Ramos (cell line): ENCODE measurements around the gene ELOVL1.

Experiments used
- in situ Hi-C: fragments of 300-500 bp; cut with MboI; formaldehyde crosslinking; loops from one replicate; pipeline ENCODE4 v1.14.3; 2022; ENCODE audit warnings: low sequenced_read_pairs; ENCODE audit not compliant: unreplicated experiment

The ELOVL1 gene

DNA sequence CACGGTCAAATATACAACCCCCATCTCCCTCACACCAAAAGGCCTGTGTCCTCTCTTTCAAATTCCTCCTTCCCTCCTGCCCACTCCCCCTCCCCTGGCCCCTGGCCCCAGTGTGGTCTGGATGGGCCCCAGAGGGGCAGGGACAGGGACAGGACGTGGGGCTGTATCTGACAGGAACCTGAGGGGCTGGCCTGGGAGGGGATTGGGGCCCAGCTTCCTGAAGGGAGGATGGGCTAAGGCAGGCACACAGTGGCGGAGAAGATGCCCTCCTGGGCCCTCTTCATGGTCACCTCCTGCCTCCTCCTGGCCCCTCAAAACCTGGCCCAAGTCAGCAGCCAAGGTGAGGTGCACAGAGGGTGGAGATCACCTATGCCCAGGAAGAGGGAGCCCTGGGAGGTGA, 30.2 kb downstream of the ELOVL1 start, which contains the start of gene MPL:
TSS of gene MPL (plus strand) at position 231 of the 400 bp plus-strand sequence. CDS start at position 262, 31 bp downstream.
- in situ Hi-C loops: no loop called here

DNA sequence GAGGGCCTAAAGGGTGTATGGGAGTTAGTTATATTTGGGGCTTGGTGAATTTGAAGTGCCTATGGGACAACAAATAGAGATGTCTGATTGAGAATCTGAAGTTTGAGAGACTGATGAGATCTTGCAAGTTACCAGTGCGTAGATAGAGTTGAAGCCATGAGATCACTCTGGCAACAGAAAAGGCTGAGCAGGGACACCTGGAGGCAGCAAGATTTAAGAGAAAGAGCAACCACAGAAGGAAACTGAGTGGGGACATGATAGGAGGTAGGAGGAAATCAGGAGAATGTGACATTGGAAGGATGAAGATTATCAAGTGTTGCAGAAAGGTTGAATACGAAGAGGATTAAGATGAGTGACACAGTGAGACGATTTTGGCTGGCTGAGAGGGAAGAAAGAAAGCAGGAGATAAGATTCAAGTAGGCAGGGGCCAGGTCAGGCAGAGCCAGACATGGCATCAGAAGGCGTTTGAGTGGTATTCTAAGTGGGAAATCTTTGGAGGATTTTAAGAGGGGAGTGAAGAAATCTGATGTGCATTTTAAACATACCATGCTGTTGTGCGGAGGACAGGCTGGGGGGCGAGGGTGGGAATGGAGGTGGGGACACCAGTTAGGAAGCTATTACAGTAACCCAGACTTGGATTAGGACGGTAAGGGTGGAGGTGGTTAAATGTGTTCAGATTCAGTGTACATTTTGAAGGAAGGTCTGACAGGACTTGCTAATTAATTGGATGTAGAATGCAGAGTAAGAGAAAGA, 33.2 kb downstream of the ELOVL1 start:
- in situ Hi-C loops: no loop called here

DNA sequence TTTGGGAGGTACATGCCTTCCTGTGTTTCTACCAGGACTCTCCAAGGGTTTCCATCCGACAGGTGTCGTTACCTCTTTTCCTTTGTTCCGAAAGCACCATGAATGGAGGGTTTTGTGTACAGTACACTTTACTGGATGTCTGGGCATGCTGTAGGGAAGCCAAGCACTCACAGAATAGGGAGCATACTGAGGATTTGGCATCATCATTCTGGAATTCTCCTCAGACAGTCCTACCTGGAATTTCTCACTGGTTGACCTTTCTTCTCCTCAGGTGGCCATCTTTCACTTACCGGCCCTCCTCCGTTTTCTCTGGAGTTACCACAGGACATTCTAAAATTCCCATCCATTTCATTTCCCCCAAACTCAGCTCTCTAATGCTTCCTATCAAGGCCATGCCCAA, 36.1 kb downstream of the ELOVL1 start:
- in situ Hi-C loops: no loop called here

DNA sequence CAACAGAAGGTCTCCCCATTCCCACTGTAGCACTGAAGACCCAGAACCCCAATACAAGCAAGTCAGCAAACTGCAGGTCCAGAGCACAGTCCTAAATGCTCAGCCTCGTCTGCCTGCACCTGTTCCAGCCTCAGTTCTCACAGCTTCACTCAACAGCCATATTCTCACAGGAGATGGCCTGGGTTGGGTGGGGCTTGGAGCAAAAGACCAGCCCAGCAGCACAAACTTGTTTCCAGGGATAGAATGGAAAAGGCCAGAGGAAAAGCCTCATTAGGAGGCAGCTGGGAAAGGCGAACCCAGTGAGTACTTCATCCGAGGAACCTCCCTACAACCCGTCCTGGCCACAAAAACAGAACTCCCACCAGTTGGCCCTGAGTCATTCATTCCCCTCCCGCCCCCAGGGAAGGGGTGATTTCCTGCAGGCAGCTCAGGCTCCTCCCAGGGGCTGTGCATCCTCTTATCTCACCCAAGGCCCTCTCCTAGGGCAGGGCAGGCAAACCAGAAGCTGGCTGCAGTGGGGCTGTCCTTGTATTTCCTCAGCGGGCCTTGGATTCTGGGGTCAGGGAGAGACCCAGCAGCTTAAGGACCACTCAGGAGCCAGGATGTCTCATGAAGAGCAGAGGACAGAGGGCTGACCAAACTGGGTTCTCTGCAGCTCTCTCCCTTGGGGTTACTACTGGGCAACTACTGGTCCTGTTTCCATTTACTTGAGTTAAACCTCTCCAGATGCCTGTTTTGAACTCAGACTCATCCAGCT, 37.6 kb downstream of the ELOVL1 start:
- in situ Hi-C loops: no loop called here

DNA sequence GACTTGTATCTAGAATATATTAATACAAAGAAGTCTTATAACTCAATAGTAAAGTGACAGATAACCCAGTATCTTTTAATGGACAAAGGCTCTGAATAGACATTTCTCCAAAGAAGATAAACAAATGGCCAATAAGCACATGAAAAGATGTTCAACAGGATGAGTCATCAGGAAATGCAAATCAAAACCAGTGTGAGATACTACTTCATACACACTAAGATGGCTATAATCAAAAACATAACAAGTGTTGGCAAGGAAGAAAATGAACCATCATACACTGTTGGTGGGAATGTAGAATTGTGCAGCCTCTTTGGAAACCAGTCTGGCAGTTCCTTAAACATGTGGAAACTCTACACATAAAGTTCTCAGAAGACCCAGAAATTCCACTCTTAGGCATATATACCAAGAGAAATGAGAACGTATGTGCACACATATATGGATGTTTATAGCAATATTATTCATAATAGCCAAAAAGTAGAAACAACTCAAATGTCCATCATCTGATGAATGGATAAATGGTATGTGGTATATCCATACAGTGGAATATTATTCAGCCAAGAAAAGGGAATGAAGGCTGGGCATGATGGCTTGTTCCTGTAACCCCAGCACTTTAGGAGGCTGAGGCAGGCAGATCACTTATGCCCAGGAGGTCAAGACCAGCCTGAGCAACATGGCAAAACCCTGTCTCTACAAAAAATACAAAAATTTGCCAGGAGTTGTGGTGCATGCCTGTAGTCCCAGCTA, 40.1 kb downstream of the ELOVL1 start:
- in situ Hi-C loops: no loop called here

DNA sequence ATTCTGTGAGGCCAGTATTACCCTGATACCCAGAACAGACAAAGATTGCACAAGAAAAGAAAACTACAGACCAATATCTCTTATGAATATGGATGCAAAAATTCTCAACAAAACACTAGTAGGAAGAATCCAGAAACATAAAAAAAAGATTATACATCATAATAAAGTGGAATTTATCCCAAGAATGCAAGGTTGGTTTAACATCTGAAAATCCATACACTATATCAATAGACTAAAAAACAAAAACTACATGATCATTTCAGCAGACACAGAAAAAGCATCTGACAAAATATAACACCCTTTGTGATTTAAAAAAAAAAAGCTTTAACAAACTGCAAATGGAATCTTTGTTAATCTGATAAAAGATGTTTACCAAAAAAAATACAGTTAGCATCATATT, 42.4 kb downstream of the ELOVL1 start:
- in situ Hi-C loops: no loop called here

DNA sequence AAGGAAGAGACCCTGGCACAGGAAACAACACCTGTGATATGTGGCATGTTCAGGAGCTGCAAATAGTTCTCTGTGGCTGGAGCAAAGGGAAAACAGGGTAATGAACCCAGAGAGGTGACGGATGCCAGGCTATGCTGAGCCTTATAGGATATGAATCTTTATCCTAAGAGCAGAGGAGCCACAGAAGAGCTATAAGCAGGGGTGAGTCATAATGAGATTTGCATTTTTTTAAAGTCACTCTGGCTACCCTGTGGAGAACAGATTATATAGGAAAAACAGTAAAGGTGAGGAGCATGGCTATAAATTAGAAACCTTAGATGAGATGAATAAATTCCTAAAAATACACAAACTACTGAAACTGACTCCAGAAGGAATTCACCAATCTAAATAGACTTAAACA, 43.0 kb downstream of the ELOVL1 start:
- in situ Hi-C loops: no loop called here

DNA sequence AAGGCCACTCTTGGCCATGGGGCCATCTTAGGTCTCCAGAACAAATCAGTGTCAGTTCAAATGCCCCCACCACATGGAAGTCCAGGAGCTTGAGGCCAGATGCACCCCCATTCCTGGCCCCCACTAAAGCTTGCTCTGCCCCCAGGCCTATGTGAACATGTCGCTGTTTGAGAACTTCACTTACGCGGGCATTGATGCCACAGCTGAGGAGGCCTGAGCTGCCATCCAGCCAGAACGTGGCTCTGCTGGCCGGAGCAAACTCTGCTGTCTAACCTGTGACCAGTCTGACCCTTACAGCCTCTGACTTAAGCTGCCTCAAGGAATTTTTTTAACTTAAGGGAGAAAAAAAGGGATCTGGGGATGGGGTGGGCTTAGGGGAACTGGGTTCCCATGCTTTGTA, 45.3 kb downstream of the ELOVL1 start:
- in situ Hi-C loops: no loop called here

DNA sequence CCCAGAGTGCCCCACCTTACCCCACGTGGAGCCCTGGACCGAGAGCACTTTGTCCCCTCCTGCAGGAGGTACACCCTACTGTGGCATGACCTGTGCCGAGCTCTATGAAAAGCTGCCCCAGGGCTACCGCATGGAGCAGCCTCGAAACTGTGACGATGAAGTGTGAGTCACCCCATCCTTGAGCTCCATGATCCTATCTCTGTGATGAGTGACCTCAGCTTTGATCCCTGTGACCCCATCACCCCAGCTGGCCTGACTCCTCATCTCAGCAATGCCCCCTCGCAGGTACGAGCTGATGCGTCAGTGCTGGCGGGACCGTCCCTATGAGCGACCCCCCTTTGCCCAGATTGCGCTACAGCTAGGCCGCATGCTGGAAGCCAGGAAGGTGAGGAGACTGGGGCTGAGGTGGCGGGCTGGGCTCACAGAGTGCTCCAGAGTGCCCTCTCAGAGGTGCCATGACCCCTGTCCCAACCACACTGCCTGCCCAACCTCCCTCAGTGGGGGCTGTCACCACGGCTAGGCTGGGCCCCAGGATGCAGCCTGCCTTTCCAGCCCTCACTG, 46.4 kb downstream of the ELOVL1 start:
- in situ Hi-C loops: no loop called here

DNA sequence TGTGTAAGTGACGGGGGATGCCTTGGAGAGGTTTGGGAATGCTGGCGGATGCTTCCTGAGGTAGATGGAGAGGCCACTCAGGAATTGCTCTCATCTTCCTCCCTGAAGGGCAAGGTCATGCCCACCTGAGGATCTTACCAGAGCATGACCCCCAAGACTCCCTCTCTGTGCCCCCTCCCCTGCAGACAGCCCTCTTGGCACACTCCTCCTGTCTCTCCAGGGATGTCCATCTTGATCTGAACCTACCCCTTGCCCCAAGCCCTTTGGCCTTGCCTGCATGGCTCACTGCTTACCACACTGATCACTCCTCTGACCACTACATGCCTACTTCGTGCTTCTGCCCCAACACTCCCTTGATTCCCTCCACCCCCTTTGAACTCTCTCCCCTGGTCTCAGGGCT, 48.0 kb downstream of the ELOVL1 start:
- in situ Hi-C loops: no loop called here

DNA sequence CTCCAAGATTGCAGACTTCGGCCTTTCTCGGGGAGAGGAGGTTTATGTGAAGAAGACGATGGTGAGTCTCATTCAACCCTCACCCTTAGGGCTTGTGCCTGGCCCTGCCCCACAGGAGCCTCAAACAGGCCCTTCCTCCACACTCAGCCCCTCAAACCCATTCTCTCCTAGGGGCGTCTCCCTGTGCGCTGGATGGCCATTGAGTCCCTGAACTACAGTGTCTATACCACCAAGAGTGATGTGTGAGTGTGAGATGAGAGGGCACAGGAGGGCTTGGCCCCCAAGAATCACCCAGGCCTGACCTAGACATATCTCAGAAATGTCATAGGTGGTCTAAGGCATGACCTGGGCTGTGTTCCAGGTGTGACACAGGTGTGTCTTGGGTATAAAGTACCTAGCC, 48.5 kb downstream of the ELOVL1 start:
- in situ Hi-C loops: no loop called here

DNA sequence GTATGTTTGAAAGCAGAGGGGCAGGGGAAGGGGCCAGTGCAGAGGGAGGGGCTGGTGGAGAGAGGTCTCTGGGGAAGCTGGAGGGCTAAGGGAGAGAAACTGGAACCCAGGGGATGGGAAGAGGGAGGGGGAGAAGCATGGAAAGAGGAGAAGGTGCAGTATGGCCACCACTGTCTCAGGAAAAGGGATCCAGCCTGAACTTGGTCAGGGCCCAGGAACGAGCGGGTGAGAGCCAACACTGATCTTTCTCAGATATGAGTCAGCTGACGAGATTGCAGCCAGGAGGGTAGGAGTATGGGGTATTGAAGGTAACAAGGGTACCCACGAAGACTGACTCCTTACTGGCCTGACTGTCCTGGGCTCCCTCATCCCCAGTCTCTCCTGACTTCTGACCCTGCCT, 49.0 kb downstream of the ELOVL1 start:
- in situ Hi-C loops: no loop called here

DNA sequence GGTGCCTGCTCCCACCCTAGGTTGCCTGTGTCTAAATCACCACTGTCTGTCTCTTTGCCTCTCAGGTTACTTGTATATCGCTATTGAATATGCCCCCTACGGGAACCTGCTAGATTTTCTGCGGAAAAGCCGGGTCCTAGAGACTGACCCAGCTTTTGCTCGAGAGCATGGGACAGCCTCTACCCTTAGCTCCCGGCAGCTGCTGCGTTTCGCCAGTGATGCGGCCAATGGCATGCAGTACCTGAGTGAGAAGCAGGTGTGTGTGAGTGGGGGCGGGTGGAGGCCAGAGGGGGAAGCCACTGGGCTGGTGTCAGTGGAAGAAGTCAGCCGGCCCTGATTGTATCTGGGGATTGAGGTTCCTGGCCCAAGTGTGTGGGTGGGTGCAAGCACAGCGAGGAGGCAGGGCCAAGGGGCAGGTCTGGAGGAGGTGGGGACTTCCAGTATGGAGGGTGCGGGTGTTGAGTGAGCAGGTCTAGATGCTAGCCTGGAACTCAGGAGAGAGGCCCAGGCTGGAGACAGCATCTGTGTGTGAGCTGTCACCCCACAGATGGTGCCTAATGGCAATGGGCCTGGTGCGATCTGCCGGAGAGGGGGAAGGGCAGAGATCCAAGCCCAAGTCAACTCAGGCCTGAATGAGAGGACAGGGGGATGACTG, 49.9 kb downstream of the ELOVL1 start:
- in situ Hi-C loops: no loop called here

DNA sequence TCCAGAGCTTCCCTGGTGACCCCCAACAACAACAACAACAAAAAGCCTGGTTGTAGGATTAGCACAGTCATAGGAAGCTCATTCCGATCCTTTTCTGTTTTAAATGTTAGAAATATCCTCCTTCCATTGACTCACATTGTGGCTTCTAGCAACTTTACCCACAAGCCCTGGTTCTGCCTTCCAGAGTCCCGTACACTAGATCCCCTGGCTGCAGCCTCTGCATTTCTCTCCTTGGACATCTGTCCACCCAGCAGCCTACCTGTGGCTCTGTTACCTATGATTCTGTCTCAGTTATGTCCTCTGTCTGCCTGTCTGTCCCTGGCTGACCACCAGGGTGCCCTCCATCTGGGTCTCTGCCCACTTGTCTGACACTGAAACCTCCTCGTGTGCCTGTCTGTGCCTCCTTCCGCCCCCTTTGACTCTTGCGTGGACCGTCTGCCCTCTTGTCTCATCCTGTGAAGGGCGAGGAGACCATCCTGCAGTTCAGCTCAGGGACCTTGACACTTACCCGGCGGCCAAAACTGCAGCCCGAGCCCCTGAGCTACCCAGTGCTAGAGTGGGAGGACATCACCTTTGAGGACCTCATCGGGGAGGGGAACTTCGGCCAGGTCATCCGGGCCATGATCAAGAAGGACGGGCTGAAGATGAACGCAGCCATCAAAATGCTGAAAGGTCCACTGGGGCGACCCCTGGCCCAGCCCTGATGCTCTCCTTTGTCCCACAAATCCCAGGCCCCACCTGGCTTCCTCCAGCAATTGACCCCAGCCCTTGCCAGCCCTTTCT, 50.9 kb downstream of the ELOVL1 start:
- in situ Hi-C loops: no loop called here

DNA sequence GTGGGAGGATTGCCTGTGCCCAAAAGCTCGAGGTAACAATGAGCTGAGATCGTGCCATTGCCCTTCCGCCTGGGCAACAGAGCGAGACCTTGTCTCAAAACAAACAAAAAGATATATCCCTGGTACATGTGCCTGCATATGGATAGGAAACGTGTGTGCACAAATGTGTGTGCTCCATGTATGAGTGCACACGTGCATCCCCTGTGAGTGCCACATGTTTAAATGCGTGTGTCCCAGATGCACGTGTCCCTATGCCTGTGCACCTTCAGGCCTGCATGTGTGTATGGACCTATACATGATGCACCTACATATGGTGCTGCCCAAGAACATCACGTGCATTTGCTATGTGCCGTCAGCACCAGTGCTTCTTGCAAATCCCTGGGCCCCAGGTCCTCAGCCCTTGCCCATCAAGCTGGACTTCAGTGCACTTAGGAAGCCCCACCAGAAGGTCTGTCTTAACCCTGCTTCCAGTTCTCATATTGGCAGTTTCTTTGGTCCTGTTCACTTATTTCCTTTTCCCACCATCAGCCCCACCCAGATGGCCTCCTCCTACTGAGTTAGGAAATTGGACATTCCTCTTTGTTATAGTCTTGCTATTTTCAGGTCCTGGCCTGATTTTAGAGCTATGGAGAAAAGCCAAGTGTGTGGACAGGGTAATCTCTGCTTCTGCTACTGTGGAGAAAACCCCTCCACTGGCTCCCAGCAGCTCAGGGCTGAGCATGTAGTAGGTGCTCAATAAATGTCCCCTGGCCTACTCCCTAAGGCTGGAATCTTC, 51.7 kb downstream of the ELOVL1 start:
- in situ Hi-C loops: no loop called here

DNA sequence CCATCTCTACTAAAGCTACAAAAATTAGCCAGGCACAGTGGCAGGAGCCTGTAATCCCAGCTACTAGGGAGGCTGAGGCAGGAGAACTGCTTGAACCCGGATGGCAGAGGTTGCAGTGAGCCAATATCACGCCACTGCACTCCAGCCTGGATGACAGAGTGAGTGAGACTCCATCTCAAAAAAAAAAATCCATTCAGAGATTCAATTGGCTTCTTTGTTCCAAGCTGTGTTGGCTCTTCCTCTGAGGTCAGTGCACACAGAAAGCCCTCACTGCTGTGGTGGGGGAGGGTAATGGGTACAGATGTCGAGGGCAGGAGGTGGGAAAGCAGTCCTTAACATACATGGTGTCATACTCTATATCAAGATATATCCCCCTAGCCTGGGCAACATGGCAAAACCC, 52.3 kb downstream of the ELOVL1 start:
- in situ Hi-C loops: no loop called here

DNA sequence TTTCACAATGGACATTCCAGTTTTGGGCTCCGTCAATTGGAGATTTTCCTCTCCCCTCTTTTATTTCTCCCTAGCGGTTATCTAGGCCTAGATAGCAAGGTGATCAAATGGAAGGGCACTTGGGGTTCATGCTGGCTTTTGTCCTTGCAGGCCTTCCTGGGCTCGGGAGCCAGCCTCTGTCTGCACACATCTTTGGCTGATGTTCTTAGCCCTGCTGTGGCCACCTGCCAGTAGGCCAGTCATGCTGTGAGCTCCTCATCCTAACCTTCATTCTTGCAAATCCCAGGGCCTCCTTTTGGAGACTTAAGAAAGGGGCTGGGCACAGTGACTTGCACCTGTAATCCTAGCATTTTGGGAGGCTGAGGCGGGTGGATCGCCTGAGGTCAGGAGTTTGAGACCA, 53.6 kb downstream of the ELOVL1 start:
- in situ Hi-C loops: no loop called here

DNA sequence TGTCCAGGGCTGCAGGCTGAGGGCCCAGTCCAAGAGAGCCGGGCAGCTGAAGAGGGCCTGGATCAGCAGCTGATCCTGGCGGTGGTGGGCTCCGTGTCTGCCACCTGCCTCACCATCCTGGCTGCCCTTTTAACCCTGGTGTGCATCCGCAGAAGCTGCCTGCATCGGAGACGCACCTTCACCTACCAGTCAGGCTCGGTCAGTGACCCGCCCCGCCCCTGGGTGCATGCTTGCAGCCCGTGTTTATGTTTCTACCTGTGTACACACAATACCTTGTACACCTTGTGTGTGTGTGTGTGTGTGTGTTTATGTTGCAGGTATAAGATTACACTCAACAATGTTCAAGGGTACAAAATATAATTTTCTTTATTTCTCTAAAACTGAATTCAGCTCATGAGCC, 54.0 kb downstream of the ELOVL1 start:
- in situ Hi-C loops: no loop called here
